IMR-90 (cell line): ENCODE results near the gene SLC44A4. TPM values are rescaled to one million over a fixed set of nuclear protein-coding genes. Genes with fewer than 3 reads are reported as not detected.

Experiments
- ATAC-seq: fragments of 200-7000 bp; cut with Tn5 transposase; 2 replicates; pipeline ENCODE4 v1.9.1; 2020; ENCODE audit warnings: low read depth, mild to moderate bottlenecking, moderate library complexity
- BruUV-seq: library from RNA; stranded (reverse); fragments of 400-500 nt; replicated peaks from 2 replicates; lab custom pipeline; 2021; lab: Mats Ljungman, UMichigan
- CTCF ChIA-PET: fragments of 300-600 bp; formaldehyde crosslinking; extraction: SDS; loops from one replicate; lab custom pipeline; 2021; ENCODE audit warnings: antibody characterized with exemption; lab: Yijun Ruan, JAX
- POLR2A ChIA-PET: fragments of 300-600 bp; sonication (Branson Sonifier 250); formaldehyde crosslinking; loops from one replicate; lab custom pipeline; 2022; ENCODE audit warnings: antibody characterized with exemption; ENCODE audit not compliant: unreplicated experiment; lab: Charles Lee
- DNase-seq: peaks from one replicate; pipeline ENCODE4 v3.0.0; 2013
- H2AFZ ChIP-seq: replicated peaks from 2 replicates; pipeline ENCODE3; 2013; ENCODE audit warnings: low read length, mild to moderate bottlenecking; ENCODE audit not compliant: poor library complexity
- H2AK5ac ChIP-seq: 2 replicates; pipeline ENCODE4 v1.6.1; 2013; ENCODE audit warnings: low read depth, low read length, inconsistent platforms
- H2AK9ac ChIP-seq: replicated peaks from 2 replicates; pipeline ENCODE3; 2013; ENCODE audit warnings: mild to moderate bottlenecking, low read depth, low read length, moderate library complexity; ENCODE audit not compliant: poor library complexity
- H2BK120ac ChIP-seq: 2 replicates; pipeline ENCODE4 v1.6.1; 2013; ENCODE audit warnings: low read depth, low read length, inconsistent platforms
- H2BK15ac ChIP-seq: 3 replicates; pipeline ENCODE4 v1.6.1; 2013; ENCODE audit warnings: low read depth, low read length, inconsistent platforms
- H2BK20ac ChIP-seq: 2 replicates; pipeline ENCODE4 v1.6.1; 2013; ENCODE audit warnings: low read depth, mild to moderate bottlenecking, inconsistent platforms, low read length, moderate library complexity
- H2BK5ac ChIP-seq: 2 replicates; pipeline ENCODE4 v1.6.1; 2013; ENCODE audit warnings: mild to moderate bottlenecking, low read depth, low read length, inconsistent platforms; ENCODE audit not compliant: poor library complexity, severe bottlenecking
- H3K14ac ChIP-seq: replicated peaks from 2 replicates; pipeline ENCODE4 v1.6.1; 2013; ENCODE audit warnings: low read depth, low read length, inconsistent platforms
- H3K18ac ChIP-seq: 2 replicates; pipeline ENCODE4 v1.6.1; 2013; ENCODE audit warnings: low read depth, low read length, control low read depth
- H3K23ac ChIP-seq: 2 replicates; pipeline ENCODE4 v1.6.1; 2013; ENCODE audit warnings: low read depth, low read length, inconsistent platforms
- H3K27ac ChIP-seq: 2 replicates; pipeline ENCODE4 v1.5.1; 2013; ENCODE audit warnings: mild to moderate bottlenecking, control low read depth, low read length; ENCODE audit not compliant: insufficient read depth
- H3K27me3 ChIP-seq: 2 replicates; pipeline ENCODE4 v1.6.1; 2013; ENCODE audit warnings: low read length; ENCODE audit not compliant: control insufficient read depth, insufficient read depth
- H3K36me3 ChIP-seq: 2 replicates; pipeline ENCODE4 v1.6.1; 2013; ENCODE audit warnings: low read length, mixed read lengths; ENCODE audit not compliant: control insufficient read depth, insufficient read depth
- H3K4ac ChIP-seq: 2 replicates; pipeline ENCODE4 v1.6.1; 2013; ENCODE audit warnings: low read depth, low read length, inconsistent platforms
- H3K4me1 ChIP-seq: 2 replicates; pipeline ENCODE4 v1.6.1; 2013; ENCODE audit warnings: low read length, mixed read lengths; ENCODE audit not compliant: control insufficient read depth, insufficient read depth
- H3K4me2 ChIP-seq: 2 replicates; pipeline ENCODE4 v1.6.1; 2013; ENCODE audit warnings: low read depth, mild to moderate bottlenecking, control low read depth, low read length, moderate library complexity
- H3K4me3 ChIP-seq: 2 replicates; pipeline ENCODE4 v1.5.1; 2013; ENCODE audit warnings: low read depth, mild to moderate bottlenecking, control low read depth, low read length, moderate library complexity; ENCODE audit not compliant: insufficient read depth
- H3K56ac ChIP-seq: 2 replicates; pipeline ENCODE4 v1.6.1; 2013; ENCODE audit warnings: low read length, inconsistent platforms; ENCODE audit not compliant: insufficient read depth; ENCODE audit errors: extremely low read depth
- H3K79me1 ChIP-seq, 2 experiments: 2 replicates each; pipeline ENCODE4 v1.6.1; 2013; ENCODE audit warnings: low read length in 2 of 2, inconsistent platforms in 1 of 2, low read depth in 1 of 2
- H3K9ac ChIP-seq: 2 replicates; pipeline ENCODE4 v1.6.1; 2013; ENCODE audit warnings: low read depth, low read length, control low read depth
- H3K9me1 ChIP-seq: 2 replicates; pipeline ENCODE4 v1.6.1; 2013; ENCODE audit warnings: low read length, inconsistent platforms; ENCODE audit not compliant: insufficient read depth
- H3K9me3 ChIP-seq: 2 replicates; pipeline ENCODE4 v1.6.1; 2013; ENCODE audit warnings: low read length; ENCODE audit not compliant: control insufficient read depth, insufficient read depth
- H4K20me1 ChIP-seq: 2 replicates; pipeline ENCODE4 v1.6.1; 2013; ENCODE audit warnings: low read length, inconsistent platforms; ENCODE audit not compliant: insufficient read depth
- H4K5ac ChIP-seq: 2 replicates; pipeline ENCODE4 v1.6.1; 2013; ENCODE audit warnings: mild to moderate bottlenecking, low read depth, low read length, control low read depth
- H4K8ac ChIP-seq, 2 experiments: 2 replicates each; pipeline ENCODE4 v1.6.1; 2013; ENCODE audit warnings: low read depth in 2 of 2, low read length in 2 of 2, control low read depth in 1 of 2, inconsistent platforms in 1 of 2
- H4K91ac ChIP-seq: 2 replicates; pipeline ENCODE4 v1.6.1; 2013; ENCODE audit warnings: low read depth, low read length, inconsistent platforms; ENCODE audit not compliant: insufficient read depth
- CEBPB ChIP-seq: IDR thresholded peaks from 2 replicates; pipeline ENCODE4 v1.6.1; 2012; ENCODE audit warnings: low read depth, low read length, improper control_type of control experiment
- MAFK ChIP-seq: IDR thresholded peaks from 2 replicates; pipeline ENCODE4 v1.6.1; 2012; ENCODE audit warnings: low read depth, low read length, improper control_type of control experiment
- MXI1 ChIP-seq: IDR thresholded peaks from 2 replicates; pipeline ENCODE4 v1.6.1; 2012; ENCODE audit warnings: low read depth, mild to moderate bottlenecking, low read length, moderate library complexity, borderline replicate concordance
- POLR2A ChIP-seq: IDR thresholded peaks from 2 replicates; pipeline ENCODE4 v1.6.1; 2012; ENCODE audit warnings: mild to moderate bottlenecking, low read depth, low read length
- RAD21 ChIP-seq: IDR thresholded peaks from 2 replicates; pipeline ENCODE4 v1.6.1; 2012; ENCODE audit warnings: low read length, improper control_type of control experiment
- SMC3 ChIP-seq: fragments of 150-350 bp; IDR thresholded peaks from 2 replicates; pipeline ENCODE4 v1.6.1; 2016; ENCODE audit warnings: low read depth, mild to moderate bottlenecking, antibody characterized with exemption, low read length, moderate library complexity
- WGBS, 2 experiments: methylation state at CpG; one replicate each; pipeline versions ENCODE4 v1.1.5 to v1.1.7; 2013; ENCODE audit warnings: missing lambda C conversion rate in 2 of 2; ENCODE audit not compliant: insufficient read length in 1 of 2; ENCODE audit errors: extremely low coverage in 2 of 2; 5-methylcytosine and 5-hydroxymethylcytosine counted together
- dilution Hi-C: fragments of 300-500 bp; cut with HindIII; formaldehyde crosslinking; loops from one replicate; pipeline ENCODE4 v1.14.3; 2018; ENCODE audit warnings: low sequenced_read_pairs; ENCODE audit not compliant: unreplicated experiment
- in situ Hi-C: fragments of 300-500 bp; cut with MboI; formaldehyde crosslinking; loops from 3 replicates; pipeline ENCODE4 v1.14.3; 2019; ENCODE audit warnings: low sequenced_read_pairs, inconsistent platforms, mixed read lengths
- intact Hi-C: fragments of 100-400 bp; cut with micrococcal nuclease; formaldehyde crosslinking; loops from 2 replicates; pipeline ENCODE4 v1.10.0; 2022
- polyA plus RNA-seq, 3 experiments: library from polyadenylated mRNA; depleted of rRNA; stranded (reverse); fragments of >200 nt; gene quantifications; 2 replicates each; pipeline ENCODE4 v1.2.3, GENCODE V29; 2012; ENCODE audit warnings: low replicate concordance in 1 of 3
- total RNA-seq: library from RNA; depleted of rRNA; stranded (reverse); fragments of >200 nt; gene quantifications from 2 replicates; pipeline ENCODE4 v1.2.3, GENCODE V29; 2012
- TF ChIP-seq, protein P1 (sequence below): fragments of 150-350 bp; IDR thresholded peaks from 2 replicates; pipeline ENCODE4 v1.6.1; 2017; ENCODE audit warnings: mild to moderate bottlenecking, antibody characterized with exemption, low read length, low read depth
- TF ChIP-seq, protein P2 (sequence below): conservative IDR thresholded peaks from 2 replicates; pipeline ENCODE4 v1.5.1; 2012; ENCODE audit warnings: mild to moderate bottlenecking, low read depth, low read length, improper control_type of control experiment

The SLC44A4 gene
- total and polyA plus RNA-seq, 2 of the 4 experiments (the other 2 are of a cell fraction), result 0.14 to 0.36 TPM

DNA sequence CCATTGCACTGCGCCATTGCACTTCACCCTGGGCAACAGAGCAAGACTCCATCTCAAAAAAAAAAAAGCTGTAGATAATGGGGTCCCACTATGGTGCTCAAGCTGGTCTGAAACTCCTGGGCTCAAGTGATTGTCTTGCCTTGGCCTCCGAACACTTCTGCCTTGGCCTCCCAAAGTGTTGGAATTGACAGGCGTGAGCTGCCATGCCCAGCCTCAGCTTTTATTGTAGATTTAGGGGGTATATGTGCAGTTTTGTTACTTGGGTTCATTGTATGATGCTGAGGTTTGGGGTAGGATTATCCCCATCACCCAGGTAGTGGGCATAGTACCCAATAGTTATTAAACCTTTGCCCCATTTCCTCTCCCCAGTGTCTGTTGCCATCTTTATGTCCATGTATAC is 39.8 kb downstream of the SLC44A4 start:
- H3K4ac ChIP-seq, result no peak overlapping the region
- peaks cover 22 to 43% of the 10 kb centered on the region in 2 experiments; a peak in 3 of 4 replicates for H3K79me1 ChIP-seq
- H3K4me1 ChIP-seq, result peaks cover 11% of the 10 kb centered on the region
- H3K14ac ChIP-seq, result no peak overlapping the region
- H4K5ac ChIP-seq, result no peak overlapping the region
- H3K18ac ChIP-seq, result no peak overlapping the region
- no TSS peak for BruUV-seq
- no peak overlapping the region for H2AK5ac ChIP-seq
- TF ChIP-seq MXI1, result no peak
- TF ChIP-seq MAFK, result no peak
- no peak for TF ChIP-seq POLR2A
- no peak for TF ChIP-seq RAD21
- TF ChIP-seq SMC3, result no peak
- no peak for TF ChIP-seq CEBPB
- TF ChIP-seq, protein P1, sequence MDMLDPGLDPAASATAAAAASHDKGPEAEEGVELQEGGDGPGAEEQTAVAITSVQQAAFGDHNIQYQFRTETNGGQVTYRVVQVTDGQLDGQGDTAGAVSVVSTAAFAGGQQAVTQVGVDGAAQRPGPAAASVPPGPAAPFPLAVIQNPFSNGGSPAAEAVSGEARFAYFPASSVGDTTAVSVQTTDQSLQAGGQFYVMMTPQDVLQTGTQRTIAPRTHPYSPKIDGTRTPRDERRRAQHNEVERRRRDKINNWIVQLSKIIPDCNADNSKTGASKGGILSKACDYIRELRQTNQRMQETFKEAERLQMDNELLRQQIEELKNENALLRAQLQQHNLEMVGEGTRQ, result no peak
- TF ChIP-seq, protein P2, sequence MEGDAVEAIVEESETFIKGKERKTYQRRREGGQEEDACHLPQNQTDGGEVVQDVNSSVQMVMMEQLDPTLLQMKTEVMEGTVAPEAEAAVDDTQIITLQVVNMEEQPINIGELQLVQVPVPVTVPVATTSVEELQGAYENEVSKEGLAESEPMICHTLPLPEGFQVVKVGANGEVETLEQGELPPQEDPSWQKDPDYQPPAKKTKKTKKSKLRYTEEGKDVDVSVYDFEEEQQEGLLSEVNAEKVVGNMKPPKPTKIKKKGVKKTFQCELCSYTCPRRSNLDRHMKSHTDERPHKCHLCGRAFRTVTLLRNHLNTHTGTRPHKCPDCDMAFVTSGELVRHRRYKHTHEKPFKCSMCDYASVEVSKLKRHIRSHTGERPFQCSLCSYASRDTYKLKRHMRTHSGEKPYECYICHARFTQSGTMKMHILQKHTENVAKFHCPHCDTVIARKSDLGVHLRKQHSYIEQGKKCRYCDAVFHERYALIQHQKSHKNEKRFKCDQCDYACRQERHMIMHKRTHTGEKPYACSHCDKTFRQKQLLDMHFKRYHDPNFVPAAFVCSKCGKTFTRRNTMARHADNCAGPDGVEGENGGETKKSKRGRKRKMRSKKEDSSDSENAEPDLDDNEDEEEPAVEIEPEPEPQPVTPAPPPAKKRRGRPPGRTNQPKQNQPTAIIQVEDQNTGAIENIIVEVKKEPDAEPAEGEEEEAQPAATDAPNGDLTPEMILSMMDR, result no peak
- no peak overlapping the region for H2BK5ac ChIP-seq
- peaks cover 55% of the 10 kb centered on the region for H4K20me1 ChIP-seq
- no peak overlapping the region for H3K4me3 ChIP-seq
- CTCF ChIA-PET, result no interaction called here
- H3K9me1 ChIP-seq, result peaks cover 7% of the 10 kb centered on the region
- POLR2A ChIA-PET, result interaction anchor here (0.6 to 0.9 kb wide), 2 partner anchors 24 to 216 kb away, joined by 3 to 4 read pairs; partner anchors contain the start of gene NEU1
- in situ Hi-C loops, result loop anchor here (10.0 kb wide), 2 partner anchors 154 to 294 kb away; partner anchors contain the start of genes ATP6V1G2, DDX39B, LY6G5C and NFKBIL1
- no peak overlapping the region for H2AK9ac ChIP-seq
- H3K23ac ChIP-seq, result no peak overlapping the region
- H2BK20ac ChIP-seq, result no peak overlapping the region
- H3K27me3 ChIP-seq, result no peaks in the 10 kb centered on the region
- intact Hi-C loops, result no loop called here
- H2BK15ac ChIP-seq, result no peak overlapping the region
- H3K56ac ChIP-seq, result no peak overlapping the region
- H3K9me3 ChIP-seq, result no peaks in the 10 kb centered on the region
- H3K27ac ChIP-seq, result no peak overlapping the region
- H3K9ac ChIP-seq, result no peak overlapping the region
- no peak overlapping the region for H2BK120ac ChIP-seq
- ATAC-seq, result no peak
- 100% methylated on average over 1 of the region's 3 CpGs; no CpG with 5 or more reads in 1 of the 2 experiments for WGBS, 2 experiments
- DNase-seq, result no peak
- no peak overlapping the region for H2AFZ ChIP-seq
- H4K8ac ChIP-seq, result no peak overlapping the region
- dilution Hi-C loops, result no loop called here
- no peak overlapping the region for H3K4me2 ChIP-seq
- peaks cover 43% of the 10 kb centered on the region for H3K36me3 ChIP-seq
- no peak overlapping the region for H4K91ac ChIP-seq
